K562 (cell line): ENCODE data around the gene TMIGD1. TPM values are rescaled to one million over a fixed set of nuclear protein-coding genes. Genes with fewer than 3 reads are reported as not detected.

Experiments
- ATAC-seq: fragments of 200-7000 bp; cut with Tn5 transposase; 3 replicates; pipeline ENCODE4 v1.9.1; 2020; ENCODE audit warnings: moderate library complexity
- BruUV-seq: library from RNA; stranded (reverse); fragments of 400-500 nt; replicated peaks from 2 replicates; lab custom pipeline; 2021; lab: Mats Ljungman, UMichigan
- CTCF ChIA-PET: fragments of 300-600 bp; formaldehyde crosslinking; extraction: SDS; loops from one replicate; lab custom pipeline; 2021; ENCODE audit warnings: low intra/inter-chr PET ratio; lab: Yijun Ruan, JAX
- POLR2A ChIA-PET: fragments of 300-600, 350-650 bp; sonication (Branson Sonifier 250); formaldehyde crosslinking; extraction: SDS; loops from one replicate; lab custom pipeline; 2021; ENCODE audit warnings: antibody characterized with exemption, inconsistent platforms; lab: Yijun Ruan, JAX
- DNase-seq, 4 experiments: peaks; one replicate each; pipeline versions ENCODE4 v3.0.0 to v3.0.0-alpha.2; 2011 to 2018; ENCODE audit warnings: low spot score in 3 of 4, mixed read lengths in 3 of 4; ENCODE audit errors: extremely low read depth in 1 of 4
- FAIRE-seq: peaks from 2 replicates; lab custom pipeline; 2011; peaks lifted over from hg19 to GRCh38; lab: Jason Lieb, UNC
- H2AFZ ChIP-seq: 2 replicates; pipeline ENCODE4 v1.6.0; 2011; ENCODE audit warnings: low read depth, low read length, control low read depth, inconsistent platforms
- H3K27ac ChIP-seq: fragments of 200-600 bp; 3 replicates; pipeline ENCODE4 v1.8.0; 2011; ENCODE audit warnings: low read depth, mild to moderate bottlenecking, control low read depth, inconsistent platforms, low read length, moderate library complexity, mixed read lengths; ENCODE audit errors: extremely low read depth
- H3K27me3 ChIP-seq, 2 experiments: fragments of 300-600 bp in 1 of 2; 2 replicates in 1 of 2; 3 replicates in 1 of 2; pipeline versions ENCODE4 v1.6.0 to v1.8.0; 2011; ENCODE audit warnings: inconsistent platforms in 2 of 2, low read length in 2 of 2, mild to moderate bottlenecking in 1 of 2, mixed read lengths in 1 of 2, moderate library complexity in 1 of 2; ENCODE audit not compliant: control insufficient read depth in 2 of 2, insufficient read depth in 2 of 2
- H3K36me3 ChIP-seq: fragments of 300-600 bp; 3 replicates; pipeline ENCODE4 v1.8.0; 2011; ENCODE audit warnings: mild to moderate bottlenecking, low read length, inconsistent platforms; ENCODE audit not compliant: control insufficient read depth, insufficient read depth
- H3K4me1 ChIP-seq, 2 experiments: fragments of 200-600 bp in 1 of 2; replicated peaks in 1 of 2; 2 replicates in 1 of 2; 3 replicates in 1 of 2; pipeline versions ENCODE4 v1.5.1 to v1.8.0; 2011; ENCODE audit warnings: inconsistent platforms in 2 of 2, low read length in 2 of 2, mild to moderate bottlenecking in 1 of 2, mixed read lengths in 1 of 2, moderate library complexity in 1 of 2; ENCODE audit not compliant: control insufficient read depth in 2 of 2, insufficient read depth in 2 of 2
- H3K4me2 ChIP-seq: 2 replicates; pipeline ENCODE4 v1.6.1; 2011; ENCODE audit warnings: low read length, control low read depth, inconsistent platforms, mixed read lengths; ENCODE audit not compliant: insufficient read depth
- H3K4me3 ChIP-seq: fragments of 200-600 bp; sonication (generic), shearing (Covaris generic); 2 replicates; pipeline ENCODE4 v1.5.1; 2016; ENCODE audit warnings: control low read depth, inconsistent platforms
- H3K79me2 ChIP-seq: fragments of 200-600 bp; 3 replicates; pipeline ENCODE4 v1.8.0; 2011; ENCODE audit warnings: low read length, inconsistent platforms; ENCODE audit not compliant: control insufficient read depth, insufficient read depth
- H3K9ac ChIP-seq, 2 experiments: 2 replicates each; pipeline versions ENCODE4 v1.6.0 to v1.6.1; 2011; ENCODE audit warnings: low read depth in 2 of 2, low read length in 2 of 2, control low read depth in 1 of 2, inconsistent platforms in 1 of 2, mild to moderate bottlenecking in 1 of 2, mixed read lengths in 1 of 2; ENCODE audit not compliant: insufficient read depth in 1 of 2
- H3K9me1 ChIP-seq: one replicate; pipeline ENCODE4 v1.6.0; 2011; ENCODE audit warnings: inconsistent platforms, mild to moderate bottlenecking, low read length, moderate library complexity; ENCODE audit not compliant: control insufficient read depth, insufficient read depth
- H3K9me3 ChIP-seq: replicated peaks from 2 replicates; pipeline ENCODE4 v1.5.1; 2011; ENCODE audit warnings: low read depth, low read length, inconsistent platforms; ENCODE audit not compliant: control insufficient read depth, insufficient read depth
- H4K20me1 ChIP-seq: replicated peaks from 2 replicates; pipeline ENCODE4 v1.6.1; 2011; ENCODE audit warnings: low read length, inconsistent platforms, mixed read lengths; ENCODE audit not compliant: control insufficient read depth, insufficient read depth
- C11orf30 ChIP-seq: fragments of 450-650 bp; IDR thresholded peaks from 2 replicates; pipeline ENCODE4 v1.6.1; 2016; ENCODE audit warnings: low read depth, mild to moderate bottlenecking
- CEBPB ChIP-seq: fragments of 450-650 bp; IDR thresholded peaks from 2 replicates; pipeline ENCODE4 v1.6.1; 2016; ENCODE audit warnings: missing genetic modification characterization, missing compliant biosample characterization
- CEBPG ChIP-seq, 3 experiments: fragments of 200-800 bp in 1 of 3; sonication (Bioruptor generic) in 1 of 3; sonication (generic) in 1 of 3; formaldehyde crosslinking in 1 of 3; IDR thresholded peaks in 2 of 3; conservative IDR thresholded peaks in 1 of 3; 2 replicates each; pipeline versions ENCODE4 v1.6.1 to v1.8.0; 2016 to 2022; ENCODE audit warnings: missing compliant biosample characterization in 2 of 3, missing genetic modification characterization in 2 of 3, mild to moderate bottlenecking in 1 of 3, missing genetic modification reagents in 1 of 3
- CHD4 ChIP-seq: fragments of 200-600 bp; sonication (generic); IDR thresholded peaks from 3 replicates; pipeline ENCODE4 v1.6.1; 2012; ENCODE audit warnings: low read depth, mild to moderate bottlenecking, mixed read lengths, low read length, inconsistent platforms; ENCODE audit not compliant: insufficient read depth, insufficient replicate concordance, poor library complexity, severe bottlenecking
- FOSL1 ChIP-seq: fragments of 200-800 bp; sonication (Bioruptor generic); conservative IDR thresholded peaks from 2 replicates; pipeline ENCODE4 v1.6.1; 2016; ENCODE audit warnings: missing genetic modification characterization, missing compliant biosample characterization
- MAFG ChIP-seq: fragments of 450-650 bp; conservative IDR thresholded peaks from 2 replicates; pipeline ENCODE4 v1.6.1; 2016; ENCODE audit warnings: missing genetic modification characterization, missing compliant biosample characterization
- NRF1 ChIP-seq, 2 experiments: fragments of 450-650 bp; IDR thresholded peaks in 1 of 2; conservative IDR thresholded peaks in 1 of 2; 2 replicates each; pipeline ENCODE4 v1.6.1; 2014; ENCODE audit warnings: mild to moderate bottlenecking in 2 of 2
- ZNF316 ChIP-seq: fragments of 450-650 bp; IDR thresholded peaks from 2 replicates; pipeline ENCODE4 v1.6.1; 2016
- WGBS: fragments of 100-300 bp; shearing (Covaris generic); methylation state at CpG from one replicate; pipeline ENCODE4 v1.1.6; 2016; ENCODE audit warnings: low coverage, mixed read lengths; ENCODE audit not compliant: insufficient coverage; ENCODE audit errors: missing lambda C conversion rate; 5-methylcytosine and 5-hydroxymethylcytosine counted together
- in situ Hi-C: fragments of 300-500 bp; cut with MboI; formaldehyde crosslinking; loops from 4 replicates; pipeline ENCODE4 v1.15.0; 2018; ENCODE audit warnings: inconsistent platforms, mixed read lengths
- intact Hi-C: fragments of 100-400 bp; cut with micrococcal nuclease; formaldehyde crosslinking; loops from 2 replicates; pipeline ENCODE4 v1.14.2; 2022
- polyA plus RNA-seq, 8 experiments: library from polyadenylated mRNA; depleted of rRNA in 4 of 8; stranded (reverse) in 5 of 8; unstranded in 3 of 8; fragments of >200 nt; fragmentation: Nextera tagmentation in 2 of 8; fragmentation: Illumina TruSeq in 1 of 8; extraction: Ambion mirVana in 2 of 8; extraction: Trizol in 1 of 8; gene quantifications; 2 replicates each; pipeline versions ENCODE4 v1.2.1 to v1.2.3, GENCODE V29; 2011 to 2014; ENCODE audit warnings: inconsistent platforms in 1 of 8, missing spikeins in 1 of 8
- total RNA-seq, 7 experiments: library from RNA; depleted of rRNA in 6 of 7; stranded (reverse); fragments of >200 nt in 6 of 7; fragmentation: Illumina TruSeq in 2 of 7; extraction: Trizol in 2 of 7; gene quantifications; 2 replicates each; pipeline versions ENCODE4 v1.2.1 to v1.2.3, GENCODE V29; 2011 to 2021; ENCODE audit warnings: low replicate concordance in 1 of 7

The TMIGD1 gene
- total and polyA plus RNA-seq, 9 of the 15 experiments (the other 6 are each of a cell fraction or from before 2014, with no cell fraction given) = not detected

DNA sequence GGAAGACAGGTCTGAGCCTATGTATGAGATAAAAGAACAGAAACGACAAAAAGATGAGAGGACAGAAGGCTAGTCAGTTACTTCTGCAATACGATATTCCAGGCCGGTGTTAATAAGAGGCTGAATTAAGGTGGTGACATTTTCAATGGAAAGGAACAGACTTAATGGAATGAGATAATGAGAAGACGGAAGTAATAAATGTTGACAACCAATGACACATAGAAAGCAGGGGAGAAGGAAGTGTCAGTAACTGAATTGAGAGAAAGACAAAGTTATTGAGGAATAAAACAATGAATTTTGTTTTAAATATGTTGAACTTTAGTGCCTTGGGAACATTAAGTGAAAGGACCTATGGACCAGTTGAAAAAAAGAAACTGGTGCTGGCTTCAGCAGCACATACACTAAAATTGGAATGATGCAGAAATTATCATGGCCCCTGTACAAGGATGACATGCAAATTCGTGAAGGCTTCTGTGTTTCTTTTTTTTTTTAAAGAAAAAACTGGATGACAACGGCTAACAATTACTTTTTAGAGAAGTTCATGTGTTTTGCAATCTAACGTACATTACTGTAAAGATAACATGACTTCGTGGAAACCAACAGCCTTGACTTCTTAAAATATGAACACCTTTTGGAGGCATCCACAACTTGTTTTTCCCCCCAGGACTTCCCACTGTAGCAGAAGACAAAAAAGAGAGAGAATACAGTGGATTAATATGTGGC lies 26.4 kb upstream of the TMIGD1 start:
- Histone ChIP-seq H3K9ac (no peak overlapping the region), H3K27me3 (no peaks in the 10 kb centered on the region; a peak in 1 of 5 replicates), H3K4me1 (no peaks in the 10 kb centered on the region; a peak in 1 of 5 replicates), H3K4me2 (no peak overlapping the region), H3K9me1 (no peaks in the 10 kb centered on the region), H3K4me3 (no peak overlapping the region), H3K9me3 (peaks cover 4% of the 10 kb centered on the region), H3K27ac (no peak overlapping the region), H4K20me1 (no peaks in the 10 kb centered on the region), H3K79me2 (no peaks in the 10 kb centered on the region), H3K36me3 (no peaks in the 10 kb centered on the region), H2AFZ (peak overlapping the region; percentile 14; the same call in 1 of the 2 replicates)
- FAIRE-seq = no peak
- in situ Hi-C loops (no loop called here), intact Hi-C loops (no loop called here)
- CTCF ChIA-PET = no interaction called here
- 23% methylated on average over 8 of the region's 8 CpGs for WGBS
- BruUV-seq = no TSS peak
- no peak for ATAC-seq
- no peak for DNase-seq
- POLR2A ChIA-PET = no interaction called here
- TF ChIP-seq CEBPB (tag) = 0 out of 2 replicates have a peak, but pooled peaks have one; percentile 12
- TF ChIP-seq CHD4 = no peak

DNA sequence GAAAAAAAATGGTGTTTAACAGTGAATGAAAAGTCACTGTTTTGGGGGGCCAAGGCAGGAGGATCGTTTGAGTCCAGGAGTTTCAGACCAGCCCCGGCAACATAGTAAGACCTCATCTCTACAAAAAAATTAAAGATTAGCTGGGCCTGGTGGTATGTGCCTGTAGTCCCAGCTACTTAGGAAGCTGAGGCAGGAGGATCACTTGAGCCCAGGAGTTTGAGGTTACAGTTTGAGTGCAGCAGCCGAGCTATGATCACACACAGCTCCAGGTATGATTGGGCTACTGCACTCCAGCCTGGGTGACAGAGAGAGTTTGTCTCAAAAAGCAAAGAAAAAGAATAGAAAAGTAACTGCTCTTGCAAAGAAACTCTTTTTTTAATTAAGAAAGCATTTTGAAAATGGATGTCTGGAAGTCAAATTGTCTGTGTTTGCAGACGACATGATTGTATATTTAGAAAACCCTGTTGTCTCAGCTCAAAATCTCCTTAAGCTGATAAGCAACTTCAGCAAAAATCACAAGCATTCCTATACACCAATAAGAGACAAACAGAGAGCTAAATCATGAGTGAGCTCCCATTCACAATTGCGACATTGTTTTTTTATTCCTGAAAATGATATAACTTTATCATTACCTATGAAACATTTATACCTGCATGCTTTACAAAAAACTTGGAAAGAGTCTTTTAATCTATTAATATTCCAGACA lies 24.4 kb upstream of the TMIGD1 start:
- no peak overlapping the region for H3K4me2 ChIP-seq
- no peaks in the 10 kb centered on the region for H3K9me1 ChIP-seq
- no peaks in the 10 kb centered on the region for H3K27me3 ChIP-seq
- FAIRE-seq (no peak), DNase-seq (no peak), ATAC-seq (no peak)
- intact Hi-C loops (no loop called here), in situ Hi-C loops (no loop called here)
- H4K20me1 ChIP-seq = no peaks in the 10 kb centered on the region
- H3K36me3 ChIP-seq = no peaks in the 10 kb centered on the region
- BruUV-seq = no TSS peak
- no peak overlapping the region for H3K9ac ChIP-seq
- no peak overlapping the region for H2AFZ ChIP-seq
- H3K4me3 ChIP-seq = no peak overlapping the region
- no peaks in the 10 kb centered on the region for H3K79me2 ChIP-seq
- TF ChIP-seq CEBPB (tag) (peak; percentile 34; the same call in 1 of the 2 replicates), C11orf30 (0 out of 2 replicates have a peak, but pooled peaks have one; percentile 23), FOSL1 (no peak), ZNF316 (peak; percentile 54), NRF1 (conservative IDR thresholded peaks at IDR 0.05 in 1 of 2, IDR thresholded peaks at IDR 0.05 in 1 of 2) (no peak), MAFG (0 out of 2 replicates have a peak, but pooled peaks have one; percentile 12), CEBPG (CRISPR knock-in tag; IDR thresholded peaks at IDR 0.05) (no peak), CEBPG (tag; conservative IDR thresholded peaks at IDR 0.05 in 1 of 2, IDR thresholded peaks at IDR 0.05 in 1 of 2) (peak; percentile 13 to 37; a peak in 1 of 4 replicates)
- ChIA-PET POLR2A (no interaction called here), CTCF (no interaction called here)
- H3K9me3 ChIP-seq = peaks cover 4% of the 10 kb centered on the region
- 26% methylated on average over 5 of the region's 5 CpGs for WGBS
- no peaks in the 10 kb centered on the region for H3K4me1 ChIP-seq
- no peak overlapping the region for H3K27ac ChIP-seq
